COR-L47 (cell line): ENCODE data around the gene PTK7.
"Not testable (repeated sequence)": the region's sequence is repeated elsewhere in the genome, so short reads cannot be mapped to it uniquely, and the experiment has no call there.

ENCODE experiments used
- DNase-seq: peaks from one replicate; lab custom pipeline; 2025; lab: John Stamatoyannopoulos, UW

PTK7 gene

DNA sequence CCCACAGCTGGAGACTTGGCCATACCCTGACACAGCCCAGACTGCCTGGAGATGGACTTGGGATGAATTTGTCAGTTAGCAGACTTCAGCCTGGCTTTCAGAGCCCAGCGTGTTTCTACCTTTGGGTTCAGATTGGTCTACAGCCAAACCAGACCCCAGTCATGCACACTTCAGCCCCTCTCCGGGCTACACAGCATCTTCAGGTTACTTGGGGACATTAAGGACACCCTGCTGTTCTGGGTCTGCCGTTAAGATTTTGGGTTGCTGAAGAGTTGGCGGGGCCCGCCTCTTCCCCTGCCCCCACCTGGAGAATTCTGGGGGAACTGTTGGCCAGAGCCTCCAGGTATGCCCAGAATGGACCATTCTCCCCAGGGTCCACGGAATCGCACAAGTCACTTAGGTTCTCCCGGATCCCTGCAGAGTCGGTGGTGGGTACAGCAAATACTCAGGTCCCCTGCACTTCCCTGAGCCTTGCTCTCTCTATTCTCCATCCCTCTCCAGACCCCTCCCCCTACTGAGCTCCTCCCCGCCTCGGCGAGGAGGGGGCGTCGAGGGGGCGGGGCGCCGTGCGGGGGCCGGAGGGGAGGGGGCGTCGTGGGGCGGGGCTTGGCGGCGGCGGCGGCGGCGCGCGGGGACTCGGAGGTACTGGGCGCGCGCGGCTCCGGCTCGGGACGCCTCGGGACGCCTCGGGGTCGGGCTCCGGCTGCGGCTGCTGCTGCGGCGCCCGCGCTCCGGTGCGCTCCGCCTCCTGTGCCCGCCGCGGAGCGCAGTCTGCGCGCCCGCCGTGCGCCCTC lies at the start of gene PTK7:
Gene PTK7, plus strand, starts transcription at position 645 of the 794 bp plus-strand sequence. CDS start 175 bp downstream, outside the sequence.
- peak; percentile 81 for DNase-seq

DNA sequence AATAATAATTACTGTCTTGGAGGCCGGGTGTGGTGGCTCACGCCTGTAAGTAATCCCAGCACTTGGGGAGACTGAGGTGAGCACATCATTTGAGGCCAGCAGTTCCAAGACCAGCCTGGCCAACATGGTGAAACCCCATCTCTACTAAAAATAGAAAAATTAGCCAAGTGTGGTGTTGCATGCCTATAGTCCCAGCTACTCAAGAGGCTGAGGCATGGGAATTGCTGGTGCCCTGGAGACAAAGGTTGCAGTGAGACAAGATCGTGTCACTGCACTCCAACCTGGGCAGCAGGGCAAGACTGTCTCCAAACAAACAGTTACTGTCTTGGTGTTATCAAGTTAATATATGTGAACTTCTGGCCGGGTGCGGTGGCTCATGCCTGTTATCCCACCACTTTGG lies 49.7 kb upstream of the PTK7 start:
- no peak for DNase-seq

DNA sequence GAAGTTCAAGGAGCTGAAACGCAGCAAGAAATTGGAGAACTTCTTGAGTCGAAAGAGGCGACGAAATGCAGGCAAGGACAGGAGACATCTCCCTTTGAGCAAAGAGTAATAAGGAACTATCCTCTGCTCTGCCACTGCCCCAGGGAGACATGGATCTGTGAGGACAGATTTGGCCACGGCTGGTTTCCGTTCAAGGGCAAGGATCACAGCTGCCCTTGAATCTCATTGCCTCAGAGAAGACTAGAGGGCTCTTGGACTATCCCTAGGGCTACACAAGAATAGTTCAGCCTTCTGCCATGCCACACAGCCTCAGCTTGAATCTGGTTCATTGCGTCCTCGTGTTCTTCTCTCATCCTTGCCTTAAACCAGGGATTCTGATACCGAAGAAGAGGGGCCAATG lies 47.0 kb upstream of the PTK7 start:
- no peak for DNase-seq

DNA sequence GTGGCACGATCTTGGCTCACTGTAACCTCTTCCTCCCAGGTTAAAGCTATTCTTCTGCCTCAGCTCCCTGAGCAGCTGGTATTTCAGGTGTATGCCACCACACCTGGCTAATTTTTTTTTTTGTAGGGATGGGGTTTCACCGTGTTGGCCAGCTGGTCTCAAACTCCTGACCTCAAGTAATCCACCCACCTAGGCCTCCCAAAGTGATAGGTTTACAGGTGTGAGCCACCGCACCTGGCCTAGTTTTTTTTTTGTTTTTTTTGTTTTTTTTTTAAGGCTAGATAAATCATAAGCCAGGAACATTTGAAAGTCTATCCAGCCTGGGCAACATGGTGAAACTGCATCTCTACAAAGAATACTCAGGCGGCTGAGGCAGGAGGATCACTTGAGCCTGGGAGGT lies 43.8 kb upstream of the PTK7 start:
- DNase-seq, result no peak

DNA sequence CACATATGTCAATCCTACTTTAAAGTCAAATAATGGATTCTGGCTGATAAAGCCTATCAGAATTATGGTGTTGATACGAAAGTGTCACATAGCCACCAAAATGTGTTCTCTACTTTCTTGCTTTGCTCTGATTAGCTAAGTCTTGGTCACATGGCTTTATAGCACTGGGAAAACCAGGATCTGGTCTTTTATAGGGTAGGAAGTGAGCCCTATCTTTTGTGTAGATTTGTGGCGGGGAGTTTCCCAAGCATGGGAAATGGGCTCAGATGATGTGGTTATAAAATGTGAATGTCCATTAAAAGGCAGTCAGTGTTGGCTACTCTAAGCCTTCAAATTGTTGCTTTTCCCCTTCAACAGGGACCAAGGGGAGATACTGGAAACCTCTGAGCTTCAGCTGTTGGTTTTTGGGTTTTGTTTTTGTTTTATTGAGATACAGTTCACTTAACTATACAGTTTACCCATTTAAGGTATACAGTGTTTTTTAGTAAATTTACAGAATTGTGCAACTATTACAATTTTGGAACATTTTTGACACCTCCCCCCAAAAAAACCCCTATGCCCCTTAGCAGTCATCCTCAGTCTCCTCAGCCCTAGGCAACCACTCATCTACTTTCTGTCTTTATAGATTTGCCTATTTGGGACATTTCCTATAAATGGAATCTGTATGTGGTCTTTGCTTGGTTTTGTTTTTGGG lies 42.5 kb upstream of the PTK7 start:
- DNase-seq, result no peak

DNA sequence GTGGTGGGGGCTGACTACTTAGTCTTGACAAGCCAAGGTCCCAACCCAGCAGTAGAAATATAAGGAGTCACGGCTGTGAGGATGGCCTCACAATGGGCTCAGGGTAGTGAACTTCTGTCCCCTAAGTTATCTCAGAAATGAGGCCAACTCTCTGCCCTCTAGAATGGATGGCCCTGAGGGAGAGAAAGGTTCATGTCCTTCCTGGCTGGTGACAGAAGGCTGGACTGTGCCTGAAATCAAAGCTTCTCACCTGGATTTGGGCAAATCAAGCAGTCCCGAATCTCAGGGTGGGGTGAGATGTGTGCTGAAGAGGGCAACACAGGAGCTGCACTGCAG lies 42.0 kb upstream of the PTK7 start:
- DNase-seq, result no peak

DNA sequence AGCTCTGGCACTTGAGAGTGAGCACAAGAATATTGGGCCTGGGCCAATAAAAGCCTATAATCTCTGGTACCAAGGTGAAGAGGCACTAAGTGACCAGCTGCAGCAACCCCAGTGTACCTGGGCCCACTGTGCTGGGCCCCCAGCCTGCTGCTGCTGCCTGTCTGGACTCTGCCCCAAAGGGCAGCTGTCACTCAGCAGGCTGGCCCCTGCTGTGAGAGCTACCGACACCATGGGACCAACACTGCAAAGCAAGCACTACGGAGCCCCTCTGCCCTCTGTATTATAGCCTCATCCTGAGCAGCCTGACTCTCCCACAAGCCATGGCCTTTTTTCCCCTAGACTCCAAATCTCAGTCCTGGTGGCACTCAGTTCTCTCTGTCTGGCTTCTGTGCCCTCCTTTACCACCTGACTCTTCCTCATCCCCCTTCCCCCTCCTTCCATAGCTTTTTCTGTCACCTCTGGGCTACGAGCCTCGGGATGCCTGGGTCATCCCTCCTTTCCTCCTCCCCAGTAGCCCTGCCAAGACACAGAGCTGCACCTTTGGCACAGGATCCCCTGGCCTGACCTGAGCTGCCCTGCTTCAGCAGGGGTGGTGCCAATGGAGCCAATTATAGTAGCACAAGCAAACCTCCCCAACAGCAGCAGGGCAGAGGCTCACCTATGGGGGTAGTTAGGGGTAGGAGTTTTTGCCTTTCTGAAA lies 40.5 kb upstream of the PTK7 start:
- DNase-seq, result no peak

DNA sequence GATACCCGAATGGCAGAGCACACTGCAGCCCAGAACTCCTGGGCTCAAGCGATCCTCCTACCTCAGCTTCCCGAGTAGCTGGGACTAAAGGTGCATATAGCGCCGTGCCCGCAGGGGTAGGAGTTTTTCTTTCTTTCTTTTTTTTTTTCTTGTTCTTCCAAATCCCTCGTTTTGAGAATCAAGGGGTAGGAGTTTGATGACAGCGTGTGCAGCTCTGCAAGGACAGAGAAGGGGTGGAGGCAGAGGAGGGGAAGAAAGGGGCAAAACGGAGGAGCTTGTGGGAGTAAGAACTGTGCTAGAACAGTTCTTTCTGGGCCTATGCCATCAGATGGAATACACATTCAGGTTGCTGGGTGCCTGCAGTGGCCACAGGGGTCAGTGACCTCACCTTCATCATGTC lies 39.4 kb upstream of the PTK7 start:
- no peak for DNase-seq

DNA sequence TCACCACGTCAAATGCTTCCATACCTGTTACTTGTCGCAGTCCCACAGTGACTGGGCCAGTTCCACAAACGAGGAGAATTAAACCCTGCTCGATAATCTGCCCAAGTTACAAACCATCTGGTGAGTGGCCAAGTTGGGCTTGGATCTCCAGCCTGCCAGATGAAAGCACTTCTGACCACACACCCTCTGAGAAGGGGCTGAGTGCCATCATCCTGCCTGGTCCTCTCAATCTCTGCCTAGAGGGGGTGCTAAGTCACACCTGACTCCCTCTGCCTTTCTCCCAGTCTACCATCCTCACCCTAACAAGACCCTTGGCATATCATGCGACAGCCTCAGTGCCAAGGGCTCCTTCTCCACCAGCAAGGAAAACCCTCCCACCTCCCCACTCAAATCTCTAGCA lies 38.9 kb upstream of the PTK7 start:
- no peak for DNase-seq

DNA sequence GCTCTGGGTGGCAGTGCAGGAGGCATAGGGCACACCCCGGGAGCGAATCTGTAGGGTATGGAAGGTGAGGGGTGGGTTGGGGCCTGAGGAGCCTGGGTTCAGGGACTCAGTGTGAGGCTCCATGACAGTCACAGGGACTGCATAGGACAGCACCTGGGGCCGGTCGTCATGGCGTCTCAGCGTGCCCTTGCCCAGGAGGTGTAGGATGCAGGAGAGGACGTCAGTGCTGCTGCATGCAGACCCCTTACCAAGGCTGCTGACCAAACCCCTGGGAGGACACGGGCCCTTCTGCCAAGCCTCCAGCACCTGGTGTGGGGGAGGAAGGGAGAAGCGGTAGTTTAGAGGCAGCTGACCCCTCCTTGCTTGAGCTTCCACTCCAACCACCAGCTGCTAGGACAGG lies 38.4 kb upstream of the PTK7 start:
- DNase-seq, result no peak

DNA sequence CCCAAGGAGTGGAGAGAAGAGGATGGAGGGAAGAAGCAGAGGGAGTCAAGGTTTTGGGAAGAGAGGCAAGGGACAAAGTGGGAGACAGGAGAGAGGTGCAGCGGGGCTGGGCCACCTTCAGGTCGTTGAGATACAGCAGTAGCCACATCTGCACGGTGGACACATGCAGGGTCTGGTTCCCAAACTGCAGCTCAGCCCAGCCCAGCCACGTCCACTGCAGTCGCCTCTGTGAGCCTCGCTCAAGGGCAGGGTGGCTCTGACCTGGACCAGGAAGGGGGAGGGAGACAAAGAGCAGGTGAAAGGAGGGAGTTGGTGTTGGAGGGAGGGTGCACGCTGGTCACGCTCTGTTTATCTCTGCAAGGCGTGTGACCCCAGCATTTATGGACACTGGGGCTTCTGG lies 37.4 kb upstream of the PTK7 start:
- no peak for DNase-seq

DNA sequence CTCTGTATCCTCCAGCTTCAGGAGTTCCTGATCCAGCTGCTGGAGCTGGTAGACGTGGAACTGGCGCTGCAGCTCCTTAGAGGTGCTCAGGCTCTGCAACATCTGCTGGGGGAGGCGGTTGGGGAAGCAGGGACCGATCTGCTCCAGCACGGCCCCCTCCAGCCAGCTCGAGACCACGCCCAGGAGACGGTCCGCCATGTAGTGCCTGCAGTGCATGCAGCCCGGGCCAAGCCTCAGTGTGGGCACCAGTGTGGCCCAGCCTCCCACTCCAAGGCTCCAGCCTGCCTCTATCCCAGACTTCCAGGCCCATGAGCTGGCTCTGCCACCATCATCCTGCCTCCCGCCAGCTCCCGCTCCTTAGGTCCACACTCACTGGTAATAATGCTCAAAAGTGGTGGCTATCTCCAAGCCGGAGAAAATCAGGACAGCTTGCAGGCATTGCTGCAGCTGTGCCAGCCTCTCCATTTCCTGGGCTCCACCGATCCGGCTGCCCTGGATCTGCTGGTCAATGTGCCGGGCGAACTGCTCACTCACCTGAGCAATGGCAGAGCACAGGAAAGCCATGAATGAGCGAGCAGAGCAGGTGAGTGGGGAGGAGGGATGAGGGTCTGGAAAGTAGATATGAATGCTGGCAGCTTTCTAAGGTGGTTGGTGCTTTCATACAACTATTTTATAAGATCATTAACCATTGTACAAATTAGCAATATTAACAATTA lies 35.4 kb upstream of the PTK7 start:
- DNase-seq, result no peak

DNA sequence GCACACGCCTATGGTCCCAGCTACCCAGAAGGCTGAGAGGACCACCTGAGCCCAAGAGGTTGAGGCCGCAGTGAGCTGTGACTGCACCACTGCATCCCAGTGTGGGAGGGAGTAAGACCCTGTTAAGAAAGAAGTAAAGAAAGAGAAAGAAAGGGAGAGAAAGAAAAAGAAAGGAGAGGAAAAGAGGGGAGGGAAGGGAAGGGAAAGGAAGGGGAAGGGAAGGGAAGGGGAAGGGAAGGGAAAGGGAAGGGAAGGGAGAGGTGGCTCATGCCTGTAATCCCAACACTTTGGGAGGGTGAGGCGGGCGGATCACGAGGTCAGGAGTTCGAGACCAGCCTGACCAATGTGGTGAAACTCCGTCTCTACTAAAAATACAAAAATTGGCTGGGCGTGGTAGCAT lies 34.6 kb upstream of the PTK7 start:
- DNase-seq, result not testable (repeated sequence)

DNA sequence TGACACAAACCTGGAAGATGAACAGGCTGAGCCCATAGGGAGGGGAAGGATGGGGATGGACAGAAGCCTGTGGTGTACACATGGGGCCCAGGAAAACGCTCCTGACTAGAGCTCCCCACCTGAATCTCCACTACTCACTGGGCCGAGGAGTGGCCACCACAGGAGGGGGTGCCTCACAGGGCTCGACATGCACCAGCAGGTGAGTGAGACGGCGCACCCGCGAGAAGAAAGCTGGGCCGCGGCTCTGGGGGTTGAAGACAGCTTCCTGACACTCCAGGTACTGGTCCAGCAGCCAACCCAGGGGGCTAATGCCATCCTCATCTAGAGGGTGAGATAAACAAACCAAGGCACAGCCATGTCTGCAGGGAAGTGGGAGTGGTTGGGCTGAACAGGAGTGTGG lies 32.8 kb upstream of the PTK7 start:
- DNase-seq, result no peak

DNA sequence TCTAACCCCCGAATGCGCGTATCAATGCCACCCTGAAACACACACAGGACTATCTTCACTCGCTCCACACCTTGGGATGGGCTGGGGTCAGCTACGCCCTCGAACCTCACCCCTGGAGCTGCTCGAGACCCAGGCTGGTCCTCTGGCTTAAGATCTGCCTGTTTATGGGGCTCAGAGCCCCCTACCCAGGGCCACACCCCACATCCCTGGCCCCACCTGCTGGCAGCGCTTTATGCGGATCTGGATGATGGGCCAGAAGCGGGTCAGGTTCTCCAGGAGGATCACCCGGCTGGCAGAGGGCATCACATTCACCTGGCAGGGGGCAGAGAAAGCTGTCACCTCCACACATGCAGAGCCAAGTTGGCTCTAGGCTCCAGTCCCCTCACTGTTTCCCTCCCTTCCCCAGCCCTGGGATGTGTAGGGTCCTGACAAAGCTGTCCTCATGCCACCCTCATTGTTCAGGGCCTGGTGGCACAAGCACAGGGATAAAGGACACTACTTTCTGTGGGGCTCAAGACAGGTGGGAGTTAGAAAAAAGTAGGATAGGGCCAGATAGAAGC lies 30.7 kb upstream of the PTK7 start:
- no peak for DNase-seq

DNA sequence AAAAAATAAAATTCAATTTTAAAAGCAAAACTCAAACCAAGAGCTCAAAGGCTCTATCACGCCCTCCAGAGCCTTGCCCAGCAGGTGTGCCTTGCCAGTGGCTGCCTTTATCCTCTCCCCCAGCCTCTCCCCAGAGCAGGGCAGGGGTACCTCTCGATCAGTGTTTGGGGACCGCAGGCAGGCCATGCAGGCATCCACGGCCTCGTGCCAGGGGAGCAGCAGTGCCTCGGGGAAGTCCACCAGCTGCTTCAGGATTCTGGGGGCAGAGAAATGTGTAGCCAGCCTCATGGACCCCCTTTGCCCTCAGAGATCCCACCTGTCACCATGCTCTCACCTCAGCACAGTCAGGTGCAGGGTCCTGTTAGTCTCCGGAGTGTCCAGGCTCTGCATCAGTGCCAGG lies 28.1 kb upstream of the PTK7 start:
- DNase-seq, result no peak

DNA sequence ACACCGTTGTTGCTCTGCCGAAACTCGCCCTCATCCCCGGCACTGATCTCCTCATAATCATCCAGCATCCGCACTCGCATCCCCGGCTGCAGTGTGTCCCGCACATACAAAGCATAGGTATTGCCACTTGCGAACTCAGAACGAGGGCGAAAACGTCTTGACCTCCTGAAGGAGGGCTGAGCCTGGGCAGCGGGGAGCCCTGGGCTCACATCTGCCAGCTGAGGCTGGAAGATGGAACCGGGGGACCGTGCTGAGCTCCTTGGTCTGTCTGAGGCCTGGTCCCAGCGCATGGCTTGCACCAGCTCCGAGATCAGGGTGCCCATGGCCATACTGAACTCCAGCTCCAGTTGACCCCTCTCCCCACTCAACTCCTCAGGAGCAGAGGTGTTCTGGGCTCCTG lies 25.1 kb upstream of the PTK7 start:
- no peak for DNase-seq

DNA sequence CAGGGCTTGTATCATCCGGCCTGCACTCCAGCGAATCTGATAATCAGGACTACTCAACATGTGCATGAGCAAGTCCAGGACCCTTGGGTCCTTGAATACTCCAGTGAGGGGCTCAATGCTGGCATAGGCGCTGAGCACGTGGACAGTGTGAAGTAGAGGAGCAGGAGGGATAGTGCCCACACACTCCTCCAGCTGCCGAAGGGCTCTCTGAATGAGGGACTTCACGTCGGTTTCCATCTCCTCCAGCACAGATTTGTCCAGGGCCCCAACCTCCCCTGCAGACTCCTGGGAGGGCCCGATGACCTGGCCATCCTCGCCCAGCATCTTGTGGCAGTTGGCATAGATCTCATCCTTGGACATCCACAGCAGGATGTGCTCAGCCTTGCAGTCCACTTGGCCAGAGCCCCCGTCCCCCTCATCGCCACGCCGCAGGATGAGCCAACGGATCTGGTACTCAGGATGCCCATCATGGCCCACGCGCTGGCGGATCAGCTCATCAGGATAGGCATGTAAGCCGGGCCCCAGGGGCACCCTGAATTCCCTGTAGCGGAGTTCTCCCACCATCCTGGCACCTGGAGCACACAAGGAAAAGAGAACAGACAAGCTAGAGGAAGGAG lies 23.8 kb upstream of the PTK7 start:
- no peak for DNase-seq

DNA sequence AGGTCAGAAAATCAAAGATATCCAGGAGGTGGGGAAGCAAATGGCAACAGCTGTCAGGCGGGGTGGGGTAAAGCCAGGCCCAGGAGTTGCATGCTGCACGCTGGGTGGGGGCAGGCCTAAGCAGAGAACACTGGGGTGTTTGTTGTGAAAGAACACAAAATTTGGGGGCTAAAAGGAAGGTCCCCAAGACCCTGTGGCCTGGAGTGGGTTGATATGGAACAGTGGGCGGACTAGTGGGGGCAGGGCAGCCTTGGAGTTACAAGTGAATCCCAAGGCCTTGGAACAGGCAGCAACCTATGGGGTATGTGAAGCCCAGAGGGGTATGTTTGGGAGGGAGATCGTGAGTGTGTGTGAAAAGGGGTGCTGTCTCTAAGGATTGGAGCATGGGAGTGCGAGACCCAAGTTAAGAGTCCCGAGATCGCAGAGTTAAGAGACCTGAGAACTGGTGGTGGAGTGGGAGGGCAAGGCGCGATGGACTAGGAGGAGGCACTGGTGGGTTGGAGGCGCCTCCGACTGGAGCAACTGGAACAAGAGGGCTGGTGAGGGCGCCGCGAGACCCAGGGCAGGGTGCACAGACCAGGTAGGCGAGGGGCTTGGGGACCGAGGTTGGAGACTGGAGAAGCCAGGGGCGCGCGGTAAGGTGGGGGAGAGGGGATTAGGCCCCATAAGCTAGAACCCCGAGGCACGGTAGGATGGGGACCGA lies 23.1 kb upstream of the PTK7 start:
- no peak for DNase-seq

DNA sequence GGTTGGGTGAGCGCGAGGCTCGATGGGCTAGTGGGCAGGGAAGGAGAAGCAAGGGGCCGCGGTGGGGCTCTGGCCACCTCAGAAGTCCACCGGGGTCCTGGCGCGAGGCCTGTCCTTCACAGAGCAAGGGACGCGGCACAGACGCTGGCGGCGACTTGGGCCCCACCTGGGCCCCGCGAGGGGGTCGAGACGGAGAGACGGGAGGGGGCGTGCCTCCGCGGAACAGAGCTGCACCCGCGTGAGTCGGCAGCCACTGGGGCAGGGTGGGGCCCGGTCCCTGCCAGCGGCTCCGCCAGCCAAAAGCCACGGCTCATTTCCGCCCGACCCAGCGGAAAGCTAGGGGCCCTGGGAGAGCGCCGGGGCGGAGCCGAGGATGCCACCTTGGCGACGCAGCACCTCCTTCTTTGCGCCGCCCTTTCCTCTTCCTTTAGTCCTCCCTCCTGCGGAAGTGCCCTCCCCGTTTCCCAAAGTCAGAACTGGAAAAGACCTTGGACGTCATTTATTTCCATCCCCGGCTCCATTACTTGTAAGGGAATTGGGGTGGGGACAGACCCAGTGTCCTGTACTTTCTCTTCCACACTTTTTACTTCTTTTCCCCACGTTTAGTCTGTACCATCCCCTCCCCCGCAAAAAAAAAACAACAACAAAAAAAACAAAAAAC lies 22.4 kb upstream of the PTK7 start, which contains the start of gene CUL7:
Gene CUL7, minus strand, starts transcription at position 307 of the 661 bp plus-strand sequence. CDS start 1,063 bp downstream, outside the sequence.
- DNase-seq, result peak; percentile 95
